Neural cell (in vitro differentiated cells): ENCODE measurements around the gene TCF25. TPM values are rescaled to one million over a fixed set of nuclear protein-coding genes. Genes with fewer than 3 reads are reported as not detected.

ENCODE experiments used
- H2AFZ ChIP-seq: fragments of 200-600, 300-800 bp; sonication (generic), shearing (Covaris generic); 2 replicates; pipeline ENCODE4 v1.6.0; 2014; ENCODE audit warnings: low read depth, mild to moderate bottlenecking, antibody characterized with exemption, low read length, moderate library complexity
- H3F3A ChIP-seq: fragments of 200-600 bp; shearing (Covaris generic); 2 replicates; pipeline ENCODE4 v1.6.1; 2016; ENCODE audit warnings: mild to moderate bottlenecking, moderate library complexity, mixed read lengths, antibody characterized with exemption, low read length; ENCODE audit not compliant: insufficient read depth, poor library complexity, severe bottlenecking
- H3K27ac ChIP-seq: fragments of 200-600, 300-800 bp; sonication (generic), shearing (Covaris generic); 2 replicates; pipeline ENCODE4 v1.5.1; 2014; ENCODE audit warnings: mild to moderate bottlenecking, low read length, moderate library complexity
- H3K27me3 ChIP-seq: fragments of 300-800, 200-600 bp; sonication (generic), shearing (Covaris generic); 2 replicates; pipeline ENCODE4 v1.6.0; 2014; ENCODE audit warnings: mild to moderate bottlenecking, low read depth, low read length, moderate library complexity; ENCODE audit not compliant: insufficient read depth
- H3K36me3 ChIP-seq: fragments of 300-800, 200-600 bp; sonication (generic), shearing (Covaris generic); 2 replicates; pipeline ENCODE4 v1.5.1; 2014; ENCODE audit warnings: mild to moderate bottlenecking, antibody characterized with exemption, low read length, moderate library complexity; ENCODE audit not compliant: insufficient read depth
- H3K4me2 ChIP-seq: fragments of 300-800, 200-600 bp; sonication (generic), shearing (Covaris generic); 2 replicates; pipeline ENCODE4 v1.6.0; 2014; ENCODE audit warnings: mild to moderate bottlenecking, low read length
- H3K4me3 ChIP-seq: fragments of 300-800, 200-600 bp; sonication (generic), shearing (Covaris generic); 2 replicates; pipeline ENCODE4 v1.5.1; 2014; ENCODE audit warnings: mild to moderate bottlenecking, low read length, moderate library complexity
- H3K79me2 ChIP-seq: fragments of 200-600 bp; shearing (Covaris generic); replicated peaks from 2 replicates; pipeline ENCODE4 v1.6.0; 2014; ENCODE audit warnings: mild to moderate bottlenecking, low read length, moderate library complexity; ENCODE audit not compliant: insufficient read depth
- H3K9ac ChIP-seq: fragments of 300-800, 200-600 bp; sonication (generic), shearing (Covaris generic); 2 replicates; pipeline ENCODE4 v1.6.1; 2016; ENCODE audit warnings: mild to moderate bottlenecking, low read length, mixed read lengths
- H3K9me2 ChIP-seq: fragments of 200-600 bp; shearing (Covaris generic); 2 replicates; pipeline ENCODE4 v1.6.1; 2016; ENCODE audit warnings: mild to moderate bottlenecking, low read length, mixed read lengths; ENCODE audit not compliant: insufficient read depth
- H3K9me3 ChIP-seq: fragments of 200-600, 300-800 bp; sonication (generic), shearing (Covaris generic); 2 replicates; pipeline ENCODE4 v1.6.1; 2016; ENCODE audit warnings: mild to moderate bottlenecking, mixed run types, low read length, moderate library complexity, mixed read lengths
- H4K20me1 ChIP-seq: fragments of 200-600 bp; shearing (Covaris generic); 2 replicates; pipeline ENCODE4 v1.6.1; 2016; ENCODE audit warnings: mild to moderate bottlenecking, mixed run types; ENCODE audit not compliant: insufficient read depth
- CTCF ChIP-seq: fragments of 450-650 bp; IDR thresholded peaks from 2 replicates; pipeline ENCODE4 v1.5.1; 2014; ENCODE audit warnings: antibody characterized with exemption, mild to moderate bottlenecking, moderate library complexity; ENCODE audit not compliant: poor library complexity, severe bottlenecking
- EP300 ChIP-seq: fragments of 450-650 bp; conservative IDR thresholded peaks from 2 replicates; pipeline ENCODE4 v1.6.1; 2014; ENCODE audit warnings: antibody characterized with exemption, mild to moderate bottlenecking, moderate library complexity; ENCODE audit not compliant: poor library complexity, severe bottlenecking
- EZH2 ChIP-seq: fragments of 200-600, 300-800 bp; shearing (Covaris generic), sonication (generic); IDR thresholded peaks from 2 replicates; pipeline ENCODE4 v1.6.1; 2014; ENCODE audit warnings: antibody characterized with exemption, low read length, borderline replicate concordance, mild to moderate bottlenecking; ENCODE audit not compliant: insufficient read depth, poor library complexity, severe bottlenecking
- MXI1 ChIP-seq: fragments of 450-650 bp; conservative IDR thresholded peaks from 2 replicates; pipeline ENCODE4 v1.6.1; 2014; ENCODE audit warnings: antibody characterized with exemption, mild to moderate bottlenecking; ENCODE audit not compliant: poor library complexity, severe bottlenecking
- POLR2AphosphoS5 ChIP-seq: IDR thresholded peaks from 2 replicates; pipeline ENCODE4 v1.6.1; 2012
- RAD21 ChIP-seq: fragments of 450-650 bp; conservative IDR thresholded peaks from 2 replicates; pipeline ENCODE4 v1.6.1; 2014; ENCODE audit warnings: antibody characterized with exemption, mild to moderate bottlenecking, moderate library complexity
- SMC3 ChIP-seq: fragments of 450-650 bp; conservative IDR thresholded peaks from 2 replicates; pipeline ENCODE4 v1.6.1; 2014; ENCODE audit warnings: antibody characterized with exemption, mild to moderate bottlenecking, moderate library complexity; ENCODE audit not compliant: poor library complexity
- TAF1 ChIP-seq: IDR thresholded peaks from 2 replicates; pipeline ENCODE4 v1.6.1; 2012; ENCODE audit warnings: low read depth
- polyA plus RNA-seq: library from polyadenylated mRNA; depleted of rRNA; stranded (reverse); fragments of >200 nt; gene quantifications from 2 replicates; pipeline ENCODE4 v1.2.3, GENCODE V29; 2014
- TF ChIP-seq, protein P1 (sequence below): IDR thresholded peaks from 2 replicates; pipeline ENCODE4 v1.6.1; 2012; ENCODE audit warnings: borderline replicate concordance

TCF25 gene
- polyA plus RNA-seq, 1 donor from 2014 or later = 200 TPM

DNA sequence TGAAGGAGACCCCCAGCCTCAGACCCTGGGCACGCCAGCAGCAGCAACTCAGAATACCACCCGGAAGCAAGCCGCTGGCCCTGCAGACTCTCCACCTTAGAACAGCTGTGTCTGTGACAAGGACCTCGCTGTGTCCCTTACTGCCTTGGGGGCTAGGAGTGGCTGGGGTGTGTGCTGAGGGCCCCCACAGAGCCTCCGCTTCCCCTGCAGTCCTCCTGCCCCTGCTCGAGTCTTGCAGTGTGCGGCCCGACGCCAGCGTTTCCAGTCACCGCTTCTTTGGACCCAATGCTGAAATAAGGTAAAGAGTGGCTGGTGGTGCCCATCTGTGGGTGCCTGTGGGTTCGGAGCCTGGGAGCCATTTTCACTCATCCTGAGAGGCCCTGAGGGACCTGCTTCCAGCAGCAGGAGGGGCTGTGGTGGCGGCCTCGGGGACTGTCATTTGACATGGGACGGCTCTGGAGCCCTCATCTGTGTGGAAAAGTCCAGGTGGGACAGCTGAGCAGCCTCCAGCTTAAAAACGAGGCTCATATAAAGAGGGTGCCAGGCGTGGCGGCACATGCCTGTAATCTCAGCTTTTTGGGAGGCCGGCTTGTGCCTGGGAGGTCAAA is 30.6 kb downstream of the TCF25 start:
- no peaks in the 10 kb centered on the region for H3K9me3 ChIP-seq
- no peaks in the 10 kb centered on the region for H3K36me3 ChIP-seq
- H3K9me2 ChIP-seq = no peaks in the 10 kb centered on the region
- H3K4me2 ChIP-seq = no peak overlapping the region
- H4K20me1 ChIP-seq = no peaks in the 10 kb centered on the region
- no peak overlapping the region for H3K9ac ChIP-seq
- H3K4me3 ChIP-seq = no peak overlapping the region
- no peaks in the 10 kb centered on the region for H3K27me3 ChIP-seq
- TF ChIP-seq, protein P1, sequence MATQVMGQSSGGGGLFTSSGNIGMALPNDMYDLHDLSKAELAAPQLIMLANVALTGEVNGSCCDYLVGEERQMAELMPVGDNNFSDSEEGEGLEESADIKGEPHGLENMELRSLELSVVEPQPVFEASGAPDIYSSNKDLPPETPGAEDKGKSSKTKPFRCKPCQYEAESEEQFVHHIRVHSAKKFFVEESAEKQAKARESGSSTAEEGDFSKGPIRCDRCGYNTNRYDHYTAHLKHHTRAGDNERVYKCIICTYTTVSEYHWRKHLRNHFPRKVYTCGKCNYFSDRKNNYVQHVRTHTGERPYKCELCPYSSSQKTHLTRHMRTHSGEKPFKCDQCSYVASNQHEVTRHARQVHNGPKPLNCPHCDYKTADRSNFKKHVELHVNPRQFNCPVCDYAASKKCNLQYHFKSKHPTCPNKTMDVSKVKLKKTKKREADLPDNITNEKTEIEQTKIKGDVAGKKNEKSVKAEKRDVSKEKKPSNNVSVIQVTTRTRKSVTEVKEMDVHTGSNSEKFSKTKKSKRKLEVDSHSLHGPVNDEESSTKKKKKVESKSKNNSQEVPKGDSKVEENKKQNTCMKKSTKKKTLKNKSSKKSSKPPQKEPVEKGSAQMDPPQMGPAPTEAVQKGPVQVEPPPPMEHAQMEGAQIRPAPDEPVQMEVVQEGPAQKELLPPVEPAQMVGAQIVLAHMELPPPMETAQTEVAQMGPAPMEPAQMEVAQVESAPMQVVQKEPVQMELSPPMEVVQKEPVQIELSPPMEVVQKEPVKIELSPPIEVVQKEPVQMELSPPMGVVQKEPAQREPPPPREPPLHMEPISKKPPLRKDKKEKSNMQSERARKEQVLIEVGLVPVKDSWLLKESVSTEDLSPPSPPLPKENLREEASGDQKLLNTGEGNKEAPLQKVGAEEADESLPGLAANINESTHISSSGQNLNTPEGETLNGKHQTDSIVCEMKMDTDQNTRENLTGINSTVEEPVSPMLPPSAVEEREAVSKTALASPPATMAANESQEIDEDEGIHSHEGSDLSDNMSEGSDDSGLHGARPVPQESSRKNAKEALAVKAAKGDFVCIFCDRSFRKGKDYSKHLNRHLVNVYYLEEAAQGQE = no peak
- TF ChIP-seq POLR2AphosphoS5 (no peak), EZH2 (no peak), TAF1 (no peak), SMC3 (no peak), RAD21 (no peak), CTCF (no peak), MXI1 (no peak), EP300 (no peak)
- no peaks in the 10 kb centered on the region for H3K79me2 ChIP-seq
- no peaks in the 10 kb centered on the region for H3F3A ChIP-seq
- no peak overlapping the region for H2AFZ ChIP-seq
- no peak overlapping the region for H3K27ac ChIP-seq

DNA sequence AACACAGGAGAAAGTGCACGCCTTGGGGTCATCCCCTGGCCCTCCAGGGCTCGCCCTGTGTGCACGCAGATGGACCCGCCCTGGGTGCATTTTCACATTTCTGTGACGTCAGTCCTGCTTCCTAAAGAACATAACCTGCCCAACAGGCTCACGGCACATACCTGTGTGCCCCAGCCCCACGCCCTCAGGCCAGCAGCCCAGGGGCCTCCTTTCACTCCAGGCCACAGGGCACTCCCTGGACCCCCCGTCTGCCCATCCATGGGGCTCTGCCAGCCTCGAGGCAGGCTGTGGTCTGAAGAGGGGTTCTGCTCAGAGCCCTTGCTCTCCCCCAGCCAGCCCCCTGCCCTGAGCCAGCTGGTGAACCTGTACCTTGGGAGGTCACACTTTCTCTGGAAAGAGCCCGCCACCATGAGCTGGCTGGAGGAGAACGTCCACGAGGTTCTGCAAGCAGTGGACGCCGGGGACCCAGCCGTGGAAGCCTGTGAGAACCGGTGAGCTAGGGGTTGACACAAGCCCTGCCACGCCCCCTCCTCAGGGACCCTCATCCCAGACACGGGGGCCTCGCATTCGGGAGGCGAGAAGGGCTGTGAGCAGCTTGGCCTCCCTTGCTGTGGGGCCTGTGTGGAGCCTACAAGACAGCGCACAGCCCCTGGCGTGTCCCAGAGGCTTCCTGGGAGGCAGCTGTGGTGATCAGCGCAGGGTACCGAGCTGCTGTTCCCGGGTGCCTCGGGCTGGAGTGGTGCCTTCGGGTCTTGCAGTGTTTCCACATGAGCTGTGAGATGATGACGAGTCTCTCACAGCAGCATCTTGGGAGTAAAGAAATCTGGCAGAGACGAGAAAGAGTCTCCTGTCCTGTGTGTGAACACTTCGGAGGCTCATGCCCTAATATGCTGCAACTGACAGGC is 31.5 kb downstream of the TCF25 start:
- no peak overlapping the region for H2AFZ ChIP-seq
- no peak for TF ChIP-seq EZH2
- no peaks in the 10 kb centered on the region for H3F3A ChIP-seq
- no peaks in the 10 kb centered on the region for H3K9me2 ChIP-seq
- no peaks in the 10 kb centered on the region for H3K79me2 ChIP-seq
- no peaks in the 10 kb centered on the region for H3K9me3 ChIP-seq
- no peak overlapping the region for H3K9ac ChIP-seq
- H3K27ac ChIP-seq = no peak overlapping the region
- H3K36me3 ChIP-seq = no peaks in the 10 kb centered on the region
- no peaks in the 10 kb centered on the region for H4K20me1 ChIP-seq
- no peak overlapping the region for H3K4me2 ChIP-seq
- H3K27me3 ChIP-seq = no peaks in the 10 kb centered on the region
- no peak overlapping the region for H3K4me3 ChIP-seq
